D341Med (cell line): Measurements from ENCODE around the gene MKS1.
A peak's percentile ranks its signal among the peaks of the same experiment; 100 is the strongest.

Experiments
- DNase-seq: peaks from one replicate; pipeline ENCODE4 v3.0.0; 2012; ENCODE audit warnings: low spot score

The MKS1 gene

GRCh38 chr17:58161566-58161965, 57.5 kb downstream of the MKS1 start:
- no peak for DNase-seq

GRCh38 chr17:58158181-58158580, 60.9 kb downstream of the MKS1 start:
- DNase-seq: no peak

GRCh38 chr17:58156839-58157803, 61.9 kb downstream of the MKS1 start:
- peak; percentile 53 for DNase-seq
